Heart left ventricle (tissue), 16 donors: Measurements from ENCODE around the gene SLC17A2. TPM values are rescaled to one million over a fixed set of nuclear protein-coding genes. Genes with fewer than 3 reads are reported as not detected.

Experiments used
- ATAC-seq, 4 donors: fragments of 200-7000 bp; cut with Tn5 transposase; one replicate each; pipeline ENCODE4 v1.9.1; 2020 to 2022; ENCODE audit warnings: moderate library complexity in 4 of 4, mild to moderate bottlenecking in 3 of 4, moderate number of reproducible peaks in 1 of 4
- DNase-seq, 5 donors: peaks; one replicate each; pipeline ENCODE4 v3.0.0-alpha.2; 2020
- H3K27ac ChIP-seq, 12 donors: fragments of 200-600 bp; sonication (generic) in 4 of 12; one replicate each; pipeline versions ENCODE4 v1.5.0 to v1.8.0; 2016 to 2022; ENCODE audit warnings: mild to moderate bottlenecking in 2 of 12
- H3K27me3 ChIP-seq, 9 donors: fragments of 200-600 bp; sonication (generic) in 2 of 9; one replicate each; pipeline versions ENCODE4 v1.5.1 to v1.8.0; 2016 to 2022; ENCODE audit warnings: mild to moderate bottlenecking in 3 of 9
- H3K36me3 ChIP-seq, 9 donors: fragments of 200-600 bp; sonication (generic) in 2 of 9; one replicate each; pipeline versions ENCODE4 v1.5.0 to v1.8.0; 2018 to 2022; ENCODE audit warnings: mild to moderate bottlenecking in 2 of 9
- H3K4me1 ChIP-seq, 12 donors: fragments of 200-600 bp; sonication (generic) in 4 of 12; one replicate each; pipeline versions ENCODE4 v1.5.0 to v1.8.0; 2016 to 2022; ENCODE audit warnings: mild to moderate bottlenecking in 3 of 12
- H3K4me3 ChIP-seq, 12 donors: fragments of 200-600 bp; sonication (generic) in 4 of 12; one replicate each; pipeline versions ENCODE4 v1.5.0 to v1.8.0; 2017 to 2022; ENCODE audit warnings: mild to moderate bottlenecking in 9 of 12, moderate library complexity in 4 of 12
- H3K9me3 ChIP-seq, 12 donors: fragments of 200-600 bp; sonication (generic) in 4 of 12; one replicate each; pipeline versions ENCODE4 v1.5.0 to v1.8.0; 2016 to 2022; ENCODE audit warnings: mild to moderate bottlenecking in 1 of 12
- POLR2A ChIP-seq, 2 donors: fragments of 450-650 bp; IDR thresholded peaks; one replicate each; pipeline ENCODE4 v1.6.1; 2017; ENCODE audit warnings: antibody characterized with exemption in 2 of 2, mild to moderate bottlenecking in 2 of 2, moderate library complexity in 2 of 2
- WGBS, 4 donors: extraction: QIAGEN DNeasy Blood & Tissue Kit in 2 of 4; methylation state at CpG; one replicate each; pipeline versions ENCODE4 v1.1.5 to v1.1.7; 2013 to 2018; 5-methylcytosine and 5-hydroxymethylcytosine counted together
- intact Hi-C, 10 donors: fragments of 100-400 bp; cut with DNase I; formaldehyde crosslinking; loops; one replicate each; pipeline versions ENCODE4 v1.11.1 to v1.14.2; 2022
- polyA plus RNA-seq, 2 donors: library from polyadenylated mRNA; stranded (reverse); fragments of 200-250 nt; gene quantifications; one replicate each; pipeline ENCODE4 v1.2.3, GENCODE V29; 2013
- total RNA-seq, 9 donors: library from RNA; depleted of rRNA in 2 of 9; stranded (reverse); fragments of >200 nt in 2 of 9; fragmentation: NEBNext Ultra II Directional in 3 of 9; extraction: Animal tissue kit (Norgen Biotek cat#: 25700) in 3 of 9; gene quantifications; one replicate each; pipeline versions ENCODE4 v1.1.0 to v1.2.4, GENCODE V29; 2016 to 2023
- TF ChIP-seq, protein P1 (sequence below), 12 donors: fragments of 200-600 bp; sonication (generic) in 4 of 12; IDR thresholded peaks; one replicate each; pipeline versions ENCODE4 v1.5.0 to v1.8.0; 2018 to 2022; ENCODE audit warnings: antibody characterized with exemption in 12 of 12, mild to moderate bottlenecking in 5 of 12
- donor health status: ischemic (EF 13 %, LVEDD 7.1; RV severe dilation, severe dysfunction).
- donor health status: healthy with polysubstance abuse.
- donor health status: DM: no; HTN: yes; CAD: no.
- donor health status: DM: no; HTN: no; CAD: no.
- donor health status: ischemic (EF 25% LVEDD 6.9; RV normal size, moderate dysfunction).
- donor health status: ischemic (EF 25% LVEDD 5.7; RV mildly dilated, moderate dysfunction).
- donor health status: healthy.
- donor health status: DM: yes; HTN: yes; CAD: no.
- donor health status: ischemic (EF 35%, LVEDD 5.7; RV mildly dilated, moderate dysfunction).
- donor health status: nonischemic (EF 11% LVEDD 7.7; RV severe dilation, severe dysfunction).
- donor health status: DM: yes; HTN: yes; CAD: no.
- donor health status: PGD.
- donor health status: ischemic (EF 29% LVEDD 5.4; RV normal size, mild dysfunction).
- donor health status: nonischemic (EF 23%, LVEDD 6.1; RV moderate dilation, normal function).

The SLC17A2 gene
- total and polyA plus RNA-seq, 11 donors, result not detected

DNA sequence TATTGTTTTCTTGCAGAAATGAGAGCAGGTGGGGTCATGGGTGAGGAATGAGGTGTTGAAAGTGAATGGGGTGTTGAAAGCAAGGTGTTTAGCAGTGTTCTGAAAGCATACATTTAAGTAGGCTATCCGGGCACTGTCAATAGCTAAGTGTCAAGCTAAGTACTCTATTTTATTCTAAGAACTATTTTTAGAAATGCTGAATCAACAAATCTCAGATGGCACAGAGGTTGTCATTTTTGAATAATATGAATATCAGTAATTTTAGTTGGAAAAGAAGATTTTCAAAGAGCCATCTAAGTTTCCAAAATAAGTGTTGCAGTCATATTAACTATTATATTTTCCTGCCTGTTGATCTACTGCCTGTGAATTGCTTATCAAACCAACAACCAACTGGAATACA lies 34.7 kb downstream of the SLC17A2 start:
- H3K27ac ChIP-seq, result no peak overlapping the region
- TF ChIP-seq, protein P1, sequence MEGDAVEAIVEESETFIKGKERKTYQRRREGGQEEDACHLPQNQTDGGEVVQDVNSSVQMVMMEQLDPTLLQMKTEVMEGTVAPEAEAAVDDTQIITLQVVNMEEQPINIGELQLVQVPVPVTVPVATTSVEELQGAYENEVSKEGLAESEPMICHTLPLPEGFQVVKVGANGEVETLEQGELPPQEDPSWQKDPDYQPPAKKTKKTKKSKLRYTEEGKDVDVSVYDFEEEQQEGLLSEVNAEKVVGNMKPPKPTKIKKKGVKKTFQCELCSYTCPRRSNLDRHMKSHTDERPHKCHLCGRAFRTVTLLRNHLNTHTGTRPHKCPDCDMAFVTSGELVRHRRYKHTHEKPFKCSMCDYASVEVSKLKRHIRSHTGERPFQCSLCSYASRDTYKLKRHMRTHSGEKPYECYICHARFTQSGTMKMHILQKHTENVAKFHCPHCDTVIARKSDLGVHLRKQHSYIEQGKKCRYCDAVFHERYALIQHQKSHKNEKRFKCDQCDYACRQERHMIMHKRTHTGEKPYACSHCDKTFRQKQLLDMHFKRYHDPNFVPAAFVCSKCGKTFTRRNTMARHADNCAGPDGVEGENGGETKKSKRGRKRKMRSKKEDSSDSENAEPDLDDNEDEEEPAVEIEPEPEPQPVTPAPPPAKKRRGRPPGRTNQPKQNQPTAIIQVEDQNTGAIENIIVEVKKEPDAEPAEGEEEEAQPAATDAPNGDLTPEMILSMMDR (IDR thresholded peaks at IDR 0.05), result no peak
- no peak for TF ChIP-seq POLR2A (IDR thresholded peaks at IDR 0.05)
- WGBS, 4 donors, result 37 to 64% (median 54%) methylated on average over 1 of the region's 1 CpG

DNA sequence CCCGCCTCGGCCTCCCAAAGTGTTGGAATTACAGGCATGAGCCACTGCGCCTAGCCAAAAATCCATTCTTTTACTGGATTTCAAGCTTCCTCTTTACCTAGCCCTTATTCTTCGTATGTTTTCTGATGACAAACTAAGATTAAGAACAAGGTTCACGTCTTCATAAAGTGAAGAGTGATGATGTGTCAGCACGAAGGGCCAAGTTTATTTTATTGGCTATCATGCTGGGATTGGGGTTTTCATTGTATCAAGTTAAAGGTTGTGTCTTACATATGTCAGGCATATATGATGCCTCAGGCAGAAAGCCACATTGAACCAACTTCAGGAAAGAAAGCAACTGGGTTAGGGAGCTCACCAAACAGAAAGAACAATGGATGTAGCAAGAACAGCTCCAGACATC lies 36.7 kb downstream of the SLC17A2 start:
- Histone ChIP-seq H3K36me3 (no peaks in the 10 kb centered on the region), H3K27ac (no peak overlapping the region), H3K4me1 (no peaks in the 10 kb centered on the region), H3K27me3 (peaks cover 0 to 4% (median 0%) of the 10 kb centered on the region in 9 donors), H3K9me3 (no peaks in the 10 kb centered on the region), H3K4me3 (no peak overlapping the region)
- no peak for ATAC-seq
- DNase-seq, result no peak
- WGBS, 4 donors, result 86 to 94% (median 88%) methylated on average over 6 of the region's 6 CpGs
- TF ChIP-seq, protein P1 (IDR thresholded peaks at IDR 0.05), result no peak
- no peak for TF ChIP-seq POLR2A (IDR thresholded peaks at IDR 0.05)
- intact Hi-C loops, result loop anchor here in 2 of 10 donors (5.0 to 10.0 kb wide), 2 partner anchors 106 to 179 kb away; no protein-coding TSS in a partner anchor

More for the DNA sequence above, 34.7 kb downstream of the SLC17A2 start:
- no peak for DNase-seq
- Histone ChIP-seq H3K4me1 (no peaks in the 10 kb centered on the region), H3K9me3 (no peaks in the 10 kb centered on the region), H3K27me3 (peaks cover 0 to 4% (median 0%) of the 10 kb centered on the region in 9 donors), H3K4me3 (no peak overlapping the region), H3K36me3 (no peaks in the 10 kb centered on the region)
- intact Hi-C loops, result loop anchor here in 1 of 10 donors (10.0 kb wide), 1 partner anchor 181 kb away; no protein-coding TSS in a partner anchor
- no peak for ATAC-seq

DNA sequence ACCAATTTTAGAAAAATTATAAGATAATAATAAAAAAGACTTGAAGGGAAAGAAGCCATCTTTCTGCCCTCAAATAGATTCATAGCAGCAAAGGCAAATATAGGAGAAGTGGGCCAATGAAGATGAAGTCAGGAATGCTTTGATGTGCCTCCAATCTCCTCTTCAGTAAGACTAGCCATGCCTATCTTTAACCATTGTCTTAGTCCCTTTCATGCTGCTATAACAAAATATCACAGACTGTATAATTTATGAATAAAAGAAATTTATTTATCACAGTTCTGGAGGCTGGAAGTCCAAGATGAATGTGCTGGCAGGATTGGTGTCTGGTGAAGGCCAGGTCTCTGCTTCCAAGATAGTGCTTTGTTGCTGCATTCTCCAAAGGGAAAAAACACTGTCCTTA lies 37.6 kb downstream of the SLC17A2 start:
- Histone ChIP-seq H3K36me3 (no peaks in the 10 kb centered on the region), H3K27me3 (no peaks in the 10 kb centered on the region), H3K4me1 (no peaks in the 10 kb centered on the region), H3K27ac (no peak overlapping the region), H3K9me3 (no peaks in the 10 kb centered on the region), H3K4me3 (no peak overlapping the region)
- intact Hi-C loops, result loop anchor here in 2 of 10 donors (5.0 to 10.0 kb wide), 2 partner anchors 106 to 178 kb away; no protein-coding TSS in a partner anchor
- DNase-seq (no peak), ATAC-seq (no peak)
- TF ChIP-seq, protein P1 (IDR thresholded peaks at IDR 0.05), result no peak
- TF ChIP-seq POLR2A (IDR thresholded peaks at IDR 0.05), result no peak

DNA sequence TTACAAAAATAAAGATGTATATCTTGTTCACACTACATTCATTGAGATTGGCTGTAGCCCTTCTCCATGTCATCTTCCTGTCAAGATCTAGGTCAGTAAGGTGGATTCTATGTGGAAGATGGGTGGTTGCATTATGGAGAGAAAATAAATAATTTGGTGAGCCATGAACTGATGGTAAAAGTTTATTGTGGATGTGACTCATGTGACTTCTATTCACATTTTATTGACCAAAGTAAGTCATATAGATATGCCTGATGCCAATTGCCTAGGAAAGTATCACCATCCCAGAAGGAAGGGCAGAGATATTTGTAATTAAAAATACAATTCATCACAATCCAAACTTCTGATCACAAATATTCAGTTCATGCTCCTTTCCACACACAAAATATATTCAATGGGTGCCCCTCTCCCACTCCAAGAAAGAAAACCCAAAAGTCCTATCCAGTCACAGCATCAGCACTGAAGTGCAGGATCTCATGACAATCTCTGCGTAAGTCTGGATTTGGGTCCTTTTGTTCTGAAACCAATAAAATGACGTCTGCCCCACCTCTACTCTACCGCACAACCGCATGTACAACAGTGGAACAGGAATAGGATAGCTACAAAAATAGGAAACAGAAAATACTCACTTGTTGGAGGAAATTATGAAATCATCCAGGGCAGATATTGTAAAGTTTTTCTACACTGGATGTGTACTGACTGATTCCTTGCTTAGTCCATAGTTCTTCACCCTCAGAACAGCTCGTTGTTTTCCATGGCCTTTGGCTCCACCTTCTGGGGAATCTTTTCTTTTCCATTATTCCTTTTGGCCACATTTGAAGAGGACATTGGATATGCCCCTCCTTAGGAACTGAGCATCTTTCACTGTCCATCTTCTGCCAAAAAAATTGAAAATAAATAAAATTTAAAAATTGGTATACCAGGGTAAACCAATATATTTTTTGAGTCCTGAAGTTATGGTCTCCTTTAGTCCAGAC lies 40.3 kb downstream of the SLC17A2 start:
- peak in 1 of 5 donors; percentile 11 for DNase-seq
- ATAC-seq, result peak in 3 of 4 donors; percentile 52 to 67 (median 63)
- no peak for TF ChIP-seq POLR2A (IDR thresholded peaks at IDR 0.05)
- TF ChIP-seq, protein P1 (IDR thresholded peaks at IDR 0.05), result peak in 11 of 12 donors; percentile 10 to 62 (median 44)
- Histone ChIP-seq H3K27me3 (no peaks in the 10 kb centered on the region), H3K9me3 (no peaks in the 10 kb centered on the region), H3K36me3 (no peaks in the 10 kb centered on the region), H3K4me1 (no peaks in the 10 kb centered on the region), H3K4me3 (no peak overlapping the region), H3K27ac (no peak overlapping the region)
- intact Hi-C loops, result loop anchor here in 2 of 10 donors (5.0 to 10.0 kb wide), 3 partner anchors 95 to 175 kb away; no protein-coding TSS in a partner anchor
- WGBS, 4 donors, result 57 to 64% (median 61%) methylated on average over 5 of the region's 5 CpGs
